HG03045 (cell line): ENCODE results near the gene GNAO1.

ENCODE experiments used
- ATAC-seq: cut with Tn5 transposase; IDR thresholded peaks from one replicate; pipeline ENCODE4 v1.9.1; 2021; ENCODE audit warnings: mild to moderate bottlenecking, moderate library complexity; ENCODE audit not compliant: unreplicated experiment

GNAO1 gene

GRCh38 chr16:56356276-56357240 lies 165.3 kb downstream of the GNAO1 start:
- peak; percentile 93 for ATAC-seq

DNA sequence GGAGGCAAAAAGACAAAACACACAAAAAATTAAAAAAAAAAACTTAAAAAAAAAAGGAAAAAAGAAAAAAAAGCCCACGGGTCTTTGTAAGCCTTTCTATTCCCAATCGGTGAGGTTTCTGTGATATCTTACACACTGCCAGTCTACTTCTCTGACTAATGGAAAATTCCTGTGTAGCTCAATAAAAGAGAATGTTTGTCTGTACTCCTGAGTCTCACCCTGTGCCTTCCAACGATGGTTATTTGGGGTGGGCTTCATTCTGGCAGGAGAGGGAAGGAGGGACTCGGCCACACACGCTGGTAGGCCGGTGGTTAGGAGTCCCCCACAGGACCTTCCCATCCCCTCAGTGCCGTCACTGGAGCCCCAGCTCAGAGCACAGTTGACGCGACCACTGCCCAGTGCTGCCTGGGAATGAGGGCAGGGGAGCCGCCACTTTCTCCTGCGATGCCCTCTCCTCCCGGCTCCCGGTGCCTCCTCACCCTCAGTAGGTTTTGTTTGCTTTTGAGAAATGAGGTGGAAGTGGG lies 166.0 kb downstream of the GNAO1 start:
- ATAC-seq = no peak

GRCh38 chr16:56357765-56358322 lies 166.6 kb downstream of the GNAO1 start:
- ATAC-seq = no peak

DNA sequence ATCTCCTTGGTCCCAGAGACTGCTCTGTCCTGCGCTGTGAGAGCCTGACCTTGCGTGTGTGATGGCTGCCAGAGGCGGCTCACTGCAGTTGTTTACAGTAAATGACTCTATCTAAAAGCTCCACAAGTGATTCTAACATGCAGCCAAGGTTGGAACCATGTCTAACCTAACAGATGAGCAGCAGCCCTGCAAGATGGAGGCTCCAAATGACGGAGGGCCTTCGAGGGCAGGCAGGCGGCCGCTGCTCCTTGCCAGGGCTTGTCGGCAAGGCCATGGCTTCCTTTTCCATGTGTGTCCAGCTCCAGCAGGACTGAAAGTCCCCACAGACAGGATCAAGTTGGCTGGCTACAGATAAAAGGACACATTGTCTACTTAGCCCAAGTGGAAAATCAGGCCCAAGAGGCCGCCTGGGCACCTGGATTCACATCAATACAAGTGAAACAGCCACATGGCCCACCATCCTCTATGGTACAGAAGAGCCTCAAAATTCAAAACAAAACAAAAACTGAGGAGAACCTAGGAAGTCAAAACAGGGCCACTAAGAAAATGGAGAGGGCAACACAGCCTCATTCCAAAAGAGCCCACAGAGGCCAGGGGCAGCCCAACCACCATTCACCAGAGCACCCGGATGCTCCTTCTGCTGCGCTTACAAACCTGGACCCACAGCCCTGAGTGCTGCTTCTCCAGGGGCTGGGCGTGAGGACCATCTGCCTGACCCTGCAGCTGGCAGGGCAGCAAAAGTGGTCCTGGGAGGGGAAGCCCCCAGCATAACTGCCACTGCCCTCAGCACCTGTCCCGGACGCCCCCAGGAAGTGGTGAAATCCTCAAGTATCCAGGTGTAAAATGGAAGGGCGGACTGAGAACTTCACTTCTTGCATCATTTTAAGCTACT lies 169.1 kb downstream of the GNAO1 start:
- no peak for ATAC-seq

- no peak for ATAC-seq
Observed at GRCh38 chr16:56362057-56362655, 170.9 kb downstream of the GNAO1 start.

GRCh38 chr16:56362706-56363105 lies 171.4 kb downstream of the GNAO1 start:
- no peak for ATAC-seq

DNA sequence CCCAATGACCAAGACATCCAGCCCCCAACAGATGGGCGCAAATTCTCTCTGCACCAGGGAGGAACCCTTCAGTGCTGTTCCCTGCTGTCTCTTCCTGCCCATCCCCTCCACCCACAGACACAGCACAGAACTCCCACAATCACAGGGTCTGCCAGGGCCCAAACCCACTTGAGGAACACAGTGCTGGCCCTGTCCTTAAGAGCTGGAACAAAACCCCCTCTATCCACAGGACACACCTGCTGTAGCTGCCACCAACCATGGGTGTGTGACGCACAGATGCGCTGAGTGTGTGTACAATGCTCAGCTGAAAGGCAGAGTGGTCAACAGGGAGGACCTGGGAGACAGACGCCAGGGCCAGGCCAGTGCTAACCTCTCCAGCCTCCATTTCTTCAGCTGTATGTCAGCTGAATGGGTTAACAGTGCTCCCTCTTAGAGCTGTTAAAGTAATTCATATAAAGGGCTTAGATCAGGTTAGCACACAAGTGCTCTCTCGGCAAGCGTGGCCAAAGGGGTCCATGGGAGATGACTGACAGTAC lies 172.0 kb downstream of the GNAO1 start:
- ATAC-seq = no peak

DNA sequence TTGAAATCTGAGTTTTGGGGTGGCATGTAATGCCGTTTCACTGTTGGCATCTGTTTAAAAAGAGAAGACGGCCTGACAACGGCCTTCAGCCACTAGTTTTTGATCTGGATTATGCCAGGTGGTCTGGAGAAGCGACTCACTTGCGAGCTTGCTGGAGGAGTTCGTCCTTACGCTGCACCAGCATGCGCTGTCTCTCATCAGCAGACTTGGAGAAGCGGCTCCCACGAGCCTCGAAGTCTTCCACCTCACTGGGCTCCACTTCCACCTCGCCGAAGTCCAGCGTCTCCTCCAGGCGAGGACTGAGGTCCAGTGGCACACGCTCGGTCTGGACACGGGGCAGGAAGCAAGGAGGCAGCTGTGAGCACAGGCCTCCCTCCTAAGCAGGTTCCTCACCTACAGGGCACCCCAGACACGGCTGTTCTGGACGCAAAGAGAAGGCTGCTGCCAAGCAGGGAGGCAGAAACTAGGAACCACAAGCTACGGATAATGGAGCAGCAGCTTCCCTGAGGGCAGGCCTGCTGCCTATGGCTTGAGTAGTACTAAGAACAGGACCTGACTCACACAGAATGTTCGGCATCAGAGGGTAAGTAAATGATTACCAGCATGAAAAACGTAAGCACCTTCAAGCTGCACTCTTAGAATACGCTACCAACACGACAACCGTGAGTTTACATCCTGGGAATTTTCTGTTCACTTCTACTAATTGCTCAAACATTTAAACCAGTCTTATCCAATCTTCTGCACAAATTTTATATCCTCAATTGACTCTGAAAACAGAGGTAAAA lies 172.7 kb downstream of the GNAO1 start:
- no peak for ATAC-seq

DNA sequence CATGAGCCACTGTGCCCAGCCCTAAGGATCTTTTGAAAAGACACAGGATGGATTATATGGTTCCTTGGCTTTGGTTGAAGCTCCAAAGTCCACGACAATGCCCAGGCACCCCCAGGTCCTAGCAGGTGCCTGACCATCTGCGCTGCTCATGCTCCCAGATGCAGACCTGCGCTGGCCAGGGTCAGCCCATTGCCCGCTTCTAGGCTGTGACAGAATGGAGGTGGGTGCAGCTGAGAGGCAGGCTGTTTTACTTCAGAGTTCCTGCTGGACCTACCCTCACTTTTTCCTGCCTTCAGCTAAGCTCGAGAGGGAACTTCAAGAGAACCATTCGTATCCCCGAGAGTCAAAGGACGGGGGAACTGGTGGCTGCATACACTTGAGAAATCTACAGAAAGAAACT lies 173.6 kb downstream of the GNAO1 start:
- ATAC-seq = no peak

DNA sequence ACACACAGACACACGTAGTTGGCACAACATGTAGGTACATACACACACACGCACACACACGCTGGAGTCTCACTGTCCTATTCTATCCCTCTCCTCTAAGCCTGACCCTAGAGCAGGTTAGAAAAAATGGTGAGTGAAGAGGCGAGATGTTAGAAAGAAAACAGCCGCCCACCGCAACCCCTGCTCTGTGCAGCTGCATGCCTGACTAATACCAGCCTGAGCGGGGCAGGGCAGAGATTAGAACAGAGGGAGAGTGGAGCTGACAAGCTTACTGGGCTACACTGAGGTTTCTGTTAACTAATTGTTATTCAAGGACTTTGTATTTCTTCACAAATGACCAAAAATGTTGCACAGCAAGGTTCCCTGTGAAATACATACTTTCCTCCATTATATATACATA lies 174.3 kb downstream of the GNAO1 start:
- no peak for ATAC-seq

DNA sequence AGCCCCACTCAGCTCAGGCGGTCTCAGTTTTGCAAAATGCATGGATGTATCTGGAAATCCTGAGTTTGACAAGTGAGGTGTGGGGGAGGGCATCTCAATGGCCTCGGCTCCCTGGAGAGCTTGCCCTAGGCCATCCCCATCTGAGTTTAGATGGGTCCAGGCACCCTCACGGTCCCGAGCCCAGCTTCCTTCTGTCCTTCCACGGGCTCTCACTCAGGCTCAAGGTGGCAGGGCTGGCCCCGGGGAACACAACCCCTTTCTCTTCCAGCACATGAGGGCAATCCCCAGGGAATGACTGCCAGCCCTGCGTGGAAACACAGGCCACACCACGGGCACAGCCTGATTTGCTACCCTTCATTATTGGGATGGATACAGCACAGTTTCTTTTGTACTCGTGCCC lies 175.7 kb downstream of the GNAO1 start:
- no peak for ATAC-seq

DNA sequence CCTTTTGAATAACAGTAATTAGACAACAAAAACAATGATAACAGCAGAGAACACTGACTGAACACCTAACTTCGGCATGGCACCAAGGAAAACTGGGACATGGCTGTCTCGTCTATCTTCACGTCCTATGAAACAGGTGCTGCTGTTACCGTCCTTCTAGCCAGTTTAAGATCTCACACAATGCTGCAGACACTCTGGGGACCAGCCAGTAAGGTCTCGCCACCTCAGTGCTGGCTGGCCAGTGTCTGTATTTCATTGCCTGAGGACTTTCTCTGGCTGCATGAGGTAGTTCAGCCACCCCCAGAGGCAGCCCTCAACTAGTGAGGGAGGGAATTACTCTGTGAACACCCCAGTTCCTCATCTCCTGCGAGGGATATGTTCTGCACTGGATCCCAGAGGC lies 176.5 kb downstream of the GNAO1 start:
- no peak for ATAC-seq

GRCh38 chr16:56368545-56368944 lies 177.3 kb downstream of the GNAO1 start:
- no peak for ATAC-seq

DNA sequence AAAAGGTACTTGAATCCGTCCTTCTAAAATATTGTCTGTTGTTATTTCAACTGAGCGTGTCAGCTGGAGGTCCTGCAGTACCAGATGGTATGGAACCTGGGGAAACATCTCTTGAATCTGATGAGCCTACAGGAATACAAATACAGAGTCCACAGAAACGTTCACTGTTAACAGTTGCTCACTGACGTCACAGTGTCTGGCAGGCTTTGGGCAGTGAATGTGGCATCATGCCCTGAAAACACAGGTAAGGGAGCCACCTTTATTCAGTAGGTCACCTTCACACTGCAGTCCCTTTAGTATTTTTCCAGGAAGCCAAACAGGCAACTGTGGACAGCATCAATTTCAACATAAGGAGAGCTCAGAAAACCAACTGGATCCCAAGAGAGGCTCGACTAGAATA lies 177.9 kb downstream of the GNAO1 start:
- ATAC-seq = no peak

DNA sequence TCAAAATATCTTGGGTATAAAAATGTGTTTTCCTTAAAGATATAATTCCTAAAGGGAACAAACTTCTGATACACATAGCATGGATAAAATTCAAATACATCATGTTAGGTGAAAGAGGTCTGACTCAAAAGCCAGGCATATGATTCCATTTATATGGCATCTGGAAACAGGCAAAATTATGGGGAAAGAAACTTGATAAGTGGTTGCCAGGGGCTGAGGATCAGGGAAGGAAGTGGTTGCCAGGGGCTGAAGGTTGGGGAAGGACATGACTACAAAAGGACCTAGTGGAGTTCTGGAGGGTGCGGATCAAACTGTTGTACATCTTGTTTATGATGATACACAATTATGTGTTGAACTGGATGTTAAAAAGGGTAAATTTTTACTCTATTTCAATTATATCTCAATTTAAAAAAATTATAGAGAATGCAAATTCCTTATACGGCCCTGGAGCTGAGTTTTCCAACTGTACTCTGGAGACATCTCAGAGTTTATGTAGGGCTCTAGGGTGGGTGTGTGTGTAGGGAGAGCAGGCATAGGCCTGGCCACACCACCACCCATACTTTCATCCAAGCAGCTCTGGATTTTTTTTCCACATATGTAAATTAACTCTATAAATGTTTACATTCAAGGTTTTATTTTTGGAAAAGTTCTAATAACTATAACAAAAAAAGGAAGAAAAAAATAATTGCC lies 179.0 kb downstream of the GNAO1 start:
- no peak for ATAC-seq

- no peak for ATAC-seq
Observed at GRCh38 chr16:56370875-56371659, 179.8 kb downstream of the GNAO1 start.

- ATAC-seq = no peak
Observed at GRCh38 chr16:56371660-56371937, 180.3 kb downstream of the GNAO1 start.

DNA sequence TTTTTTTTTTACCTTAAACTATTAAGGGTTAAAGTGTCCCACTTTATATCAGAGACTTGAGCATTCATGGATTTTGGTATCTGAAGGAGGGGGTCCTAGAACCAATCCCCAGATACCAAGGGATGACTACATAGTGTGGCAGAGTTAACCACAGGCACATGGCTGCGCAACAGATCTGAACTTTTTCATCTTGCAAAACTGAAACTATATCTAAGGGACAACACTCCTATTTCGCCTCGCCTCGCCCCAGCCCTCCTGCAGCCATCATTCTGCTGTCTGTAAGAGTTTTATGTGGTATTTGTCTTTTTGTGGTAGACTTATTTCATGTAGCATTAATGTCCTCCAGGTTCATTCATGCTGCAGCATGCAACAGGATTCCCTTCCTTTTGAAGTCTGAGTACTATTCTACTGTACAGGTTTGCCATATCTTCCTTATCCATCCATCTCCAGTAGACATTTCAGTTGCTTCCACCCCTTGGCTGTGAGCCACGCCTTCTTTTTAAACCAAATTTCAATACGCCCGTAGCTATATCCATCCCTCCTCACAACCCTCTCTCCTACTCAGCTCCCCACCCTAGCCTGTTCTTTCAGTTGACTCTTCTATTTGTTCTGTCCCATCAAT lies 180.8 kb downstream of the GNAO1 start:
- ATAC-seq = no peak
